Fibroblast of peridontal ligament (primary cell): Measurements from ENCODE around the gene COX6B2.
A peak's percentile ranks its signal among the peaks of the same experiment; 100 is the strongest.

Experiments used
- DNase-seq: peaks from one replicate; pipeline ENCODE4 v3.0.0-alpha.2; 2010; ENCODE audit errors: extremely low read depth

COX6B2 gene

GRCh38 chr19:55383279-55384130 lies 29.0 kb upstream of the COX6B2 start:
- peak; percentile 49 for DNase-seq

GRCh38 chr19:55382522-55383054 lies 28.1 kb upstream of the COX6B2 start:
- no peak for DNase-seq

GRCh38 chr19:55382013-55382412 lies 27.5 kb upstream of the COX6B2 start:
- no peak for DNase-seq

- no peak for DNase-seq
Observed at GRCh38 chr19:55379174-55379573, 24.7 kb upstream of the COX6B2 start.

GRCh38 chr19:55377356-55378131 lies 23.0 kb upstream of the COX6B2 start:
- DNase-seq, result no peak

GRCh38 chr19:55376241-55376933 lies 21.9 kb upstream of the COX6B2 start, which contains the start of gene TMEM190:
TSS of gene TMEM190 (plus strand) at chr19:55376826. CDS start at chr19:55376854, 28 bp downstream.
- DNase-seq, result no peak

GRCh38 chr19:55373993-55374757 lies 19.7 kb upstream of the COX6B2 start:
- no peak for DNase-seq

- no peak for DNase-seq
Observed at GRCh38 chr19:55373306-55373992, 18.9 kb upstream of the COX6B2 start.

- DNase-seq, result no peak
Observed at GRCh38 chr19:55372316-55373081, 18.0 kb upstream of the COX6B2 start.

GRCh38 chr19:55370305-55370988 lies 15.9 kb upstream of the COX6B2 start, which contains the start of gene IL11:
TSS of gene IL11 (minus strand) at chr19:55370463. CDS start at chr19:55370310, 153 bp downstream.
- DNase-seq, result peak; percentile 25

GRCh38 chr19:55369653-55370304 lies 15.3 kb upstream of the COX6B2 start:
- peak; percentile 53 for DNase-seq

GRCh38 chr19:55368701-55369563 lies 14.4 kb upstream of the COX6B2 start:
- no peak for DNase-seq

- no peak for DNase-seq
Observed at GRCh38 chr19:55368106-55368505, 13.6 kb upstream of the COX6B2 start.

- no peak for DNase-seq
Observed at GRCh38 chr19:55366790-55367189, 12.3 kb upstream of the COX6B2 start.

GRCh38 chr19:55365964-55366363 lies 11.4 kb upstream of the COX6B2 start:
- DNase-seq, result no peak

GRCh38 chr19:55365245-55365644 lies 10.7 kb upstream of the COX6B2 start:
- no peak for DNase-seq

- no peak for DNase-seq
Observed at GRCh38 chr19:55362990-55363716, 8.6 kb upstream of the COX6B2 start, which contains the start of gene GARIN5B. TSS of gene GARIN5B (minus strand) at chr19:55363260. CDS start at chr19:55363066, 194 bp downstream.
